HepG2 (cell line): ENCODE results near the gene KREMEN1. TPM values are rescaled to one million over a fixed set of nuclear protein-coding genes. Genes with fewer than 3 reads are reported as not detected.

Experiments
- ATAC-seq: fragments of 200-7000 bp; cut with Tn5 transposase; 3 replicates; pipeline ENCODE4 v1.9.1; 2020; ENCODE audit warnings: mild to moderate bottlenecking, moderate library complexity
- BruUV-seq: library from RNA; stranded (reverse); fragments of 400-500 nt; replicated peaks from 2 replicates; lab custom pipeline; 2021; lab: Mats Ljungman, UMichigan
- CTCF ChIA-PET: fragments of 300-600 bp; formaldehyde crosslinking; extraction: SDS; loops from one replicate; lab custom pipeline; 2021; ENCODE audit warnings: low total read pairs, inconsistent platforms, low intra/inter-chr PET ratio; lab: Yijun Ruan, JAX
- POLR2A ChIA-PET: fragments of 350-600 bp; sonication (Branson Sonifier 250); formaldehyde crosslinking; loops from one replicate; lab custom pipeline; 2020; ENCODE audit warnings: antibody characterized with exemption, inconsistent platforms; lab: Yijun Ruan, JAX
- DNase-seq: peaks from one replicate; pipeline ENCODE4 v3.0.0-alpha.2; 2015; ENCODE audit warnings: low spot score
- FAIRE-seq: peaks from 3 replicates; lab custom pipeline; 2011; peaks lifted over from hg19 to GRCh38; lab: Jason Lieb, UNC
- H2AFZ ChIP-seq: one replicate; pipeline ENCODE4 v1.6.1; 2011; ENCODE audit warnings: low read length, inconsistent platforms
- H3K27ac ChIP-seq: fragments of 300-600 bp; 3 replicates; pipeline ENCODE4 v1.8.0; 2011; ENCODE audit warnings: mixed run types, mild to moderate bottlenecking, mixed read lengths, low read length, inconsistent platforms; ENCODE audit not compliant: insufficient read depth; ENCODE audit errors: extremely low read length
- H3K27me3 ChIP-seq, 2 experiments: fragments of 200-600 bp in 1 of 2; 2 replicates in 1 of 2; 3 replicates in 1 of 2; pipeline versions ENCODE4 v1.6.0 to v1.8.0; 2011; ENCODE audit warnings: low read length in 2 of 2, mild to moderate bottlenecking in 2 of 2, moderate library complexity in 2 of 2, inconsistent platforms in 1 of 2; ENCODE audit not compliant: insufficient read depth in 2 of 2, control insufficient read depth in 1 of 2
- H3K36me3 ChIP-seq, 2 experiments: fragments of 200-600 bp in 1 of 2; replicated peaks in 1 of 2; 2 replicates in 1 of 2; 3 replicates in 1 of 2; pipeline versions ENCODE4 v1.5.1 to v1.8.0; 2011; ENCODE audit warnings: low read length in 2 of 2, inconsistent platforms in 1 of 2; ENCODE audit not compliant: insufficient read depth in 2 of 2, control insufficient read depth in 1 of 2
- H3K4me1 ChIP-seq: 2 replicates; pipeline ENCODE4 v1.5.1; 2012; ENCODE audit warnings: low read length, inconsistent platforms; ENCODE audit not compliant: insufficient read depth
- H3K4me2 ChIP-seq: 2 replicates; pipeline ENCODE4 v1.6.0; 2011; ENCODE audit warnings: low read depth, low read length, inconsistent platforms
- H3K4me3 ChIP-seq, 3 experiments: fragments of 200-600 bp in 1 of 3; sonication (generic), shearing (Covaris generic) in 1 of 3; replicated peaks in 1 of 3; 2 replicates each; pipeline ENCODE4 v1.5.1; 2011 to 2016; ENCODE audit warnings: low read length in 3 of 3, inconsistent platforms in 2 of 3, low read depth in 2 of 3, mild to moderate bottlenecking in 2 of 3, control low read depth in 1 of 3, mixed read lengths in 1 of 3; ENCODE audit not compliant: insufficient read depth in 1 of 3
- H3K79me2 ChIP-seq: one replicate; pipeline ENCODE4 v1.6.1; 2011; ENCODE audit warnings: low read length, inconsistent platforms; ENCODE audit not compliant: insufficient read depth
- H3K9ac ChIP-seq: 2 replicates; pipeline ENCODE4 v1.6.0; 2011; ENCODE audit warnings: mild to moderate bottlenecking, low read depth, low read length, inconsistent platforms; ENCODE audit not compliant: insufficient read depth
- H3K9me3 ChIP-seq: 2 replicates; pipeline ENCODE4 v1.5.1; 2012; ENCODE audit warnings: mild to moderate bottlenecking, low read length
- H4K20me1 ChIP-seq: 2 replicates; pipeline ENCODE4 v1.6.0; 2011; ENCODE audit warnings: inconsistent platforms, mild to moderate bottlenecking, low read length, moderate library complexity; ENCODE audit not compliant: insufficient read depth
- ARNTL ChIP-seq: sonication (generic); formaldehyde crosslinking; IDR thresholded peaks from 2 replicates; pipeline ENCODE4 v1.4.0; 2020; ENCODE audit warnings: mild to moderate bottlenecking, missing genetic modification reagents
- MAF1 ChIP-seq: sonication (generic); formaldehyde crosslinking; IDR thresholded peaks from 2 replicates; pipeline ENCODE4 v1.5.0; 2020; ENCODE audit warnings: missing genetic modification reagents, borderline replicate concordance
- RFX1 ChIP-seq: fragments of 450-650 bp; IDR thresholded peaks from 2 replicates; pipeline ENCODE4 v1.6.1; 2017
- SIN3A ChIP-seq: IDR thresholded peaks from 2 replicates; pipeline ENCODE4 v1.6.1; 2011; ENCODE audit warnings: low read depth, mild to moderate bottlenecking, control low read depth, low read length, borderline replicate concordance
- YEATS4 ChIP-seq: sonication (generic); formaldehyde crosslinking; IDR thresholded peaks from 2 replicates; pipeline ENCODE4 v1.4.0; 2020; ENCODE audit warnings: missing genetic modification reagents, borderline replicate concordance
- ZBTB34 ChIP-seq: sonication (generic); formaldehyde crosslinking; IDR thresholded peaks from 2 replicates; pipeline ENCODE4 v1.8.0; 2022; ENCODE audit warnings: mild to moderate bottlenecking, missing genetic modification reagents
- ZNF407 ChIP-seq: sonication (generic); formaldehyde crosslinking; IDR thresholded peaks from one replicate; pipeline ENCODE4 v1.5.1; 2020; ENCODE audit warnings: mild to moderate bottlenecking, missing genetic modification reagents; ENCODE audit errors: not compliant biosample characterization
- ZNF569 ChIP-seq: sonication (generic); formaldehyde crosslinking; IDR thresholded peaks from 2 replicates; pipeline ENCODE4 v1.5.0; 2020; ENCODE audit warnings: mild to moderate bottlenecking, missing genetic modification reagents, moderate library complexity, borderline replicate concordance
- ZNF572 ChIP-seq: sonication (generic); formaldehyde crosslinking; IDR thresholded peaks from 2 replicates; pipeline ENCODE4 v1.5.1; 2020; ENCODE audit warnings: mild to moderate bottlenecking, missing genetic modification reagents
- ZNF629 ChIP-seq: sonication (generic); formaldehyde crosslinking; conservative IDR thresholded peaks from 2 replicates; pipeline ENCODE4 v1.5.0; 2020; ENCODE audit warnings: missing genetic modification reagents
- ZNF879 ChIP-seq: sonication (generic); formaldehyde crosslinking; IDR thresholded peaks from 2 replicates; pipeline ENCODE4 v1.8.1; 2023; ENCODE audit warnings: missing genetic modification reagents
- WGBS: methylation state at CpG from one replicate; pipeline ENCODE4 v1.1.6; 2017; ENCODE audit warnings: low lambda C conversion rate; 5-methylcytosine and 5-hydroxymethylcytosine counted together
- in situ Hi-C: cut with HindIII; loops from 2 replicates; pipeline ENCODE4 v1.10.0; 2017; ENCODE audit warnings: low pct_unique_long_range_greater_than_20kb; ENCODE audit not compliant: extremely low pct_ligation_motif_present
- intact Hi-C: fragments of 100-400 bp; cut with micrococcal nuclease; formaldehyde crosslinking; loops from one replicate; pipeline ENCODE4 v1.10.0; 2022; ENCODE audit not compliant: unreplicated experiment
- polyA plus RNA-seq, 8 experiments: library from polyadenylated mRNA; depleted of rRNA in 3 of 8; stranded (reverse) in 7 of 8; unstranded in 1 of 8; fragments of >200 nt; fragmentation: Illumina TruSeq in 4 of 8; extraction: Trizol in 4 of 8; gene quantifications; 2 replicates each; pipeline versions ENCODE4 v1.2.1 to v1.2.3, GENCODE V29; 2011 to 2016; ENCODE audit warnings: low read depth in 4 of 8, missing spikeins in 1 of 8, mixed read lengths in 1 of 8; ENCODE audit not compliant: insufficient read depth in 1 of 8
- total RNA-seq, 5 experiments: library from RNA; depleted of rRNA; stranded (reverse); fragments of >200 nt; fragmentation: Illumina TruSeq; extraction: Trizol; gene quantifications; 2 replicates each; pipeline ENCODE4 v1.2.3, GENCODE V29; 2016; ENCODE audit warnings: low read depth in 1 of 5

The KREMEN1 gene
- total and polyA plus RNA-seq, 2 of the 13 experiments (the other 11 are each of a cell fraction or from before 2014, with no cell fraction given), result 9.8 to 13.8 TPM

- POLR2A ChIA-PET, result interaction anchor here (0.6 to 1.1 kb wide), 4 partner anchors 23 to 1263 kb away, joined by 3 to 5 read pairs (median 4); partner anchors contain the start of gene ZNRF3
- FAIRE-seq, result no peak
- CTCF ChIA-PET, result no interaction called here
- TF ChIP-seq ZNF407 (no peak), MAF1 (CRISPR knock-in tag) (no peak), ZNF629 (peak; percentile 91), ZNF572 (CRISPR knock-in tag) (no peak), ARNTL (no peak), ZNF879 (CRISPR knock-in tag) (no peak), ZNF569 (no peak), RFX1 (no peak), YEATS4 (CRISPR knock-in tag) (no peak), ZBTB34 (no peak), SIN3A (peak; percentile 22; the same call in 1 of the 2 replicates)
These were observed 449 bp upstream of the KREMEN1 start for GRCh38 chr22:29072193-29072978.

More at GRCh38 chr22:29072193-29072978, 449 bp upstream of the KREMEN1 start:
- DNase-seq, result peak; percentile 89
- Histone ChIP-seq H4K20me1 (0 out of 2 replicates have a peak, but pooled peaks cover 4% of the 10 kb centered on the region), H3K9ac (peak overlapping the region; percentile 47; the same call in 1 of the 2 replicates), H3K4me1 (peaks cover 53% of the 10 kb centered on the region), H3K9me3 (no peaks in the 10 kb centered on the region), H3K79me2 (no peaks in the 10 kb centered on the region), H2AFZ (no peak overlapping the region), H3K27me3 (no peaks in the 10 kb centered on the region), H3K27ac (no peak overlapping the region), H3K4me3 (peak overlapping the region; percentile 52 to 75 (median 59)), H3K36me3 (no peaks in the 10 kb centered on the region), H3K4me2 (peak overlapping the region; percentile 93)
- intact Hi-C loops (loop anchor here (5.0 kb wide), 1 partner anchor 80 kb away; no protein-coding TSS in a partner anchor), in situ Hi-C loops (loop anchor here (5.0 kb wide), 1 partner anchor 80 kb away; no protein-coding TSS in a partner anchor)
- ATAC-seq, result peak; percentile 75
- 2% methylated on average over 17 of the region's 41 CpGs for WGBS
- no TSS peak for BruUV-seq
